ENCODE measurements around the gene RHBDL1.

RHBDL1 gene

DNA sequence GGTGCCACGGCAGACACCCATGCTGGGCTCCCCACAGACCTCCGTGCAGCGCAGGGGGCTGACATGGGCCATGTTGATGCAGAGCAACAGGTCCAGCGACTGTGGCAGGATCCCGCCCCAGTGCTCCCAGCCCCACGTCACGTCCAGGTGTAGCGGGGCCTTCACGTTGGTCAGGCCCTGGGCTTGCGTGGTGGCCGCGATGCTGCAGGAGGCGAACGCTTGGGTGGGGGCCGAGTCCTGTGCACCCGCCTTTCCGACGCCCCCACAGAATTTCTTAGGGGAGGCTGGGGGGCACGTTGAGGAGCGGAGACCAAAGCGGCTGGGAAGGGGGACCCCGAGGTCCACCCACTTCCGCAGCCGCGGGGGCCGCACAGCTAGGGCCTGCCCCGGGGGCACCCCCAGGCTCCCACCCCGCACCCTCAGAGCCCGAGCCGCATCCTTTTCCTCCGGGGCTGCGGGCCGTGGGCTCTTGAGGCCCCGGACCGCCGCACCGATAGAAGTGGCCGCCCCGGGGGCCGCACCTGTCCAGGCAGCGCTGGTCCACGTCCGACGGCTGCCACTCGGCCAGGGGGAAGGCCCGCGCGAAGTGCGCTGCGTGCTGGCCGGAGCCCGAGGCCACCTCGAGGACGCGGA, 39.8 kb upstream of the RHBDL1 start:
- H3K27ac ChIP-seq (ENCODE audit: extremely low read depth, low read depth, low read length), result peak overlapping the region; percentile 82; the same call in 1 of the 2 replicates
- CTCF ChIA-PET, result interaction anchor here (1.5 kb wide), 2 partner anchors 35 to 45 kb away, joined by 5 to 6 read pairs; no protein-coding TSS in a partner anchor
- TF ChIP-seq, protein P1, sequence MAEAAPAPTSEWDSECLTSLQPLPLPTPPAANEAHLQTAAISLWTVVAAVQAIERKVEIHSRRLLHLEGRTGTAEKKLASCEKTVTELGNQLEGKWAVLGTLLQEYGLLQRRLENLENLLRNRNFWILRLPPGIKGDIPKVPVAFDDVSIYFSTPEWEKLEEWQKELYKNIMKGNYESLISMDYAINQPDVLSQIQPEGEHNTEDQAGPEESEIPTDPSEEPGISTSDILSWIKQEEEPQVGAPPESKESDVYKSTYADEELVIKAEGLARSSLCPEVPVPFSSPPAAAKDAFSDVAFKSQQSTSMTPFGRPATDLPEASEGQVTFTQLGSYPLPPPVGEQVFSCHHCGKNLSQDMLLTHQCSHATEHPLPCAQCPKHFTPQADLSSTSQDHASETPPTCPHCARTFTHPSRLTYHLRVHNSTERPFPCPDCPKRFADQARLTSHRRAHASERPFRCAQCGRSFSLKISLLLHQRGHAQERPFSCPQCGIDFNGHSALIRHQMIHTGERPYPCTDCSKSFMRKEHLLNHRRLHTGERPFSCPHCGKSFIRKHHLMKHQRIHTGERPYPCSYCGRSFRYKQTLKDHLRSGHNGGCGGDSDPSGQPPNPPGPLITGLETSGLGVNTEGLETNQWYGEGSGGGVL (tag by site-specific recombination; IDR thresholded peaks at IDR 0.05), result no peak
- TF ChIP-seq ZNF776 (tag by site-specific recombination; IDR thresholded peaks at IDR 0.05; ENCODE audit: borderline replicate concordance) (no peak), ZNF16 (tag by site-specific recombination; IDR thresholded peaks at IDR 0.05; ENCODE audit: low read depth) (no peak), HOXC10 (CRISPR knock-in tag; IDR thresholded peaks at IDR 0.05) (no peak), ZSCAN16 (tag by site-specific recombination; IDR thresholded peaks at IDR 0.05) (no peak), ZNF214 (tag by site-specific recombination; IDR thresholded peaks at IDR 0.05; ENCODE audit: borderline replicate concordance) (no peak), ZNF302 (tag by site-specific recombination; IDR thresholded peaks at IDR 0.05; ENCODE audit: low read depth) (no peak), ZNF146 (tag by site-specific recombination; IDR thresholded peaks at IDR 0.05) (no peak), ZNF112 (tag by site-specific recombination; IDR thresholded peaks at IDR 0.05) (no peak), YY1 (tag by site-specific recombination; IDR thresholded peaks at IDR 0.05) (no peak), ZNF610 (tag by site-specific recombination; IDR thresholded peaks at IDR 0.05; ENCODE audit: borderline replicate concordance) (no peak), ZNF24 (tag by site-specific recombination; IDR thresholded peaks at IDR 0.05) (no peak), SALL2 (tag by site-specific recombination; IDR thresholded peaks at IDR 0.05; ENCODE audit: borderline replicate concordance) (no peak), ZNF664 (tag by site-specific recombination; IDR thresholded peaks at IDR 0.05) (no peak), ZNF561 (tag by site-specific recombination; IDR thresholded peaks at IDR 0.05; ENCODE audit: borderline replicate concordance) (peak; percentile 57; the same call in 1 of the 2 replicates), ZNF292 (tag by site-specific recombination; IDR thresholded peaks at IDR 0.05; ENCODE audit: borderline replicate concordance, low read depth) (no peak)
- TF ChIP-seq, protein P2, sequence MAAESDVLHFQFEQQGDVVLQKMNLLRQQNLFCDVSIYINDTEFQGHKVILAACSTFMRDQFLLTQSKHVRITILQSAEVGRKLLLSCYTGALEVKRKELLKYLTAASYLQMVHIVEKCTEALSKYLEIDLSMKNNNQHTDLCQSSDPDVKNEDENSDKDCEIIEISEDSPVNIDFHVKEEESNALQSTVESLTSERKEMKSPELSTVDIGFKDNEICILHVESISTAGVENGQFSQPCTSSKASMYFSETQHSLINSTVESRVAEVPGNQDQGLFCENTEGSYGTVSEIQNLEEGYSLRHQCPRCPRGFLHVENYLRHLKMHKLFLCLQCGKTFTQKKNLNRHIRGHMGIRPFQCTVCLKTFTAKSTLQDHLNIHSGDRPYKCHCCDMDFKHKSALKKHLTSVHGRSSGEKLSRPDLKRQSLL (tag by site-specific recombination; IDR thresholded peaks at IDR 0.05), result 0 out of 2 replicates have a peak, but pooled peaks have one; percentile 6
- TF ChIP-seq, protein P3, sequence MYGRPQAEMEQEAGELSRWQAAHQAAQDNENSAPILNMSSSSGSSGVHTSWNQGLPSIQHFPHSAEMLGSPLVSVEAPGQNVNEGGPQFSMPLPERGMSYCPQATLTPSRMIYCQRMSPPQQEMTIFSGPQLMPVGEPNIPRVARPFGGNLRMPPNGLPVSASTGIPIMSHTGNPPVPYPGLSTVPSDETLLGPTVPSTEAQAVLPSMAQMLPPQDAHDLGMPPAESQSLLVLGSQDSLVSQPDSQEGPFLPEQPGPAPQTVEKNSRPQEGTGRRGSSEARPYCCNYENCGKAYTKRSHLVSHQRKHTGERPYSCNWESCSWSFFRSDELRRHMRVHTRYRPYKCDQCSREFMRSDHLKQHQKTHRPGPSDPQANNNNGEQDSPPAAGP (tag by site-specific recombination; IDR thresholded peaks at IDR 0.05), result no peak
- TF ChIP-seq, protein P4, sequence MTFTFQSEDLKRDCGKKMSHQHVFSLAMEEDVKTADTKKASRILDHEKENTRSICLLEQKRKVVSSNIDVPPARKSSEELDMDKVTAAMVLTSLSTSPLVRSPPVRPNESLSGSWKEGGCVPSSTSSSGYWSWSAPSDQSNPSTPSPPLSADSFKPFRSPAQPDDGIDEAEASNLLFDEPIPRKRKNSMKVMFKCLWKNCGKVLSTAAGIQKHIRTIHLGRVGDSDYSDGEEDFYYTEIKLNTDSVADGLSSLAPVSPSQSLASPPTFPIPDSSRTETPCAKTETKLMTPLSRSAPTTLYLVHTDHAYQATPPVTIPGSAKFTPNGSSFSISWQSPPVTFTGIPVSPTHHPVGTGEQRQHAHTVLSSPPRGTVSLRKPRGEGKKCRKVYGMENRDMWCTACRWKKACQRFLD (tag by site-specific recombination; IDR thresholded peaks at IDR 0.05), result no peak
- TF ChIP-seq, protein P5, sequence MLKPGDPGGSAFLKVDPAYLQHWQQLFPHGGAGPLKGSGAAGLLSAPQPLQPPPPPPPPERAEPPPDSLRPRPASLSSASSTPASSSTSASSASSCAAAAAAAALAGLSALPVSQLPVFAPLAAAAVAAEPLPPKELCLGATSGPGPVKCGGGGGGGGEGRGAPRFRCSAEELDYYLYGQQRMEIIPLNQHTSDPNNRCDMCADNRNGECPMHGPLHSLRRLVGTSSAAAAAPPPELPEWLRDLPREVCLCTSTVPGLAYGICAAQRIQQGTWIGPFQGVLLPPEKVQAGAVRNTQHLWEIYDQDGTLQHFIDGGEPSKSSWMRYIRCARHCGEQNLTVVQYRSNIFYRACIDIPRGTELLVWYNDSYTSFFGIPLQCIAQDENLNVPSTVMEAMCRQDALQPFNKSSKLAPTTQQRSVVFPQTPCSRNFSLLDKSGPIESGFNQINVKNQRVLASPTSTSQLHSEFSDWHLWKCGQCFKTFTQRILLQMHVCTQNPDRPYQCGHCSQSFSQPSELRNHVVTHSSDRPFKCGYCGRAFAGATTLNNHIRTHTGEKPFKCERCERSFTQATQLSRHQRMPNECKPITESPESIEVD (tag by site-specific recombination; IDR thresholded peaks at IDR 0.05), result no peak
- TF ChIP-seq, protein P6, sequence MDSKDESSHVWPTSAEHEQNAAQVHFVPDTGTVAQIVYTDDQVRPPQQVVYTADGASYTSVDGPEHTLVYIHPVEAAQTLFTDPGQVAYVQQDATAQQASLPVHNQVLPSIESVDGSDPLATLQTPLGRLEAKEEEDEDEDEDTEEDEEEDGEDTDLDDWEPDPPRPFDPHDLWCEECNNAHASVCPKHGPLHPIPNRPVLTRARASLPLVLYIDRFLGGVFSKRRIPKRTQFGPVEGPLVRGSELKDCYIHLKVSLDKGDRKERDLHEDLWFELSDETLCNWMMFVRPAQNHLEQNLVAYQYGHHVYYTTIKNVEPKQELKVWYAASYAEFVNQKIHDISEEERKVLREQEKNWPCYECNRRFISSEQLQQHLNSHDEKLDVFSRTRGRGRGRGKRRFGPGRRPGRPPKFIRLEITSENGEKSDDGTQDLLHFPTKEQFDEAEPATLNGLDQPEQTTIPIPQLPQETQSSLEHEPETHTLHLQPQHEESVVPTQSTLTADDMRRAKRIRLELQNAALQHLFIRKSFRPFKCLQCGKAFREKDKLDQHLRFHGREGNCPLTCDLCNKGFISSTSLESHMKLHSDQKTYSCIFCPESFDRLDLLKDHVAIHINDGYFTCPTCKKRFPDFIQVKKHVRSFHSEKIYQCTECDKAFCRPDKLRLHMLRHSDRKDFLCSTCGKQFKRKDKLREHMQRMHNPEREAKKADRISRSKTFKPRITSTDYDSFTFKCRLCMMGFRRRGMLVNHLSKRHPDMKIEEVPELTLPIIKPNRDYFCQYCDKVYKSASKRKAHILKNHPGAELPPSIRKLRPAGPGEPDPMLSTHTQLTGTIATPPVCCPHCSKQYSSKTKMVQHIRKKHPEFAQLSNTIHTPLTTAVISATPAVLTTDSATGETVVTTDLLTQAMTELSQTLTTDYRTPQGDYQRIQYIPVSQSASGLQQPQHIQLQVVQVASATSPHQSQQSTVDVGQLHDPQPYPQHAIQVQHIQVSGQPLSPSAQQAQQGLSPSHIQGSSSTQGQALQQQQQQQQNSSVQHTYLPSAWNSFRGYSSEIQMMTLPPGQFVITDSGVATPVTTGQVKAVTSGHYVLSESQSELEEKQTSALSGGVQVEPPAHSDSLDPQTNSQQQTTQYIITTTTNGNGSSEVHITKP (tag by site-specific recombination; IDR thresholded peaks at IDR 0.05), result no peak
- TF ChIP-seq, protein P7, sequence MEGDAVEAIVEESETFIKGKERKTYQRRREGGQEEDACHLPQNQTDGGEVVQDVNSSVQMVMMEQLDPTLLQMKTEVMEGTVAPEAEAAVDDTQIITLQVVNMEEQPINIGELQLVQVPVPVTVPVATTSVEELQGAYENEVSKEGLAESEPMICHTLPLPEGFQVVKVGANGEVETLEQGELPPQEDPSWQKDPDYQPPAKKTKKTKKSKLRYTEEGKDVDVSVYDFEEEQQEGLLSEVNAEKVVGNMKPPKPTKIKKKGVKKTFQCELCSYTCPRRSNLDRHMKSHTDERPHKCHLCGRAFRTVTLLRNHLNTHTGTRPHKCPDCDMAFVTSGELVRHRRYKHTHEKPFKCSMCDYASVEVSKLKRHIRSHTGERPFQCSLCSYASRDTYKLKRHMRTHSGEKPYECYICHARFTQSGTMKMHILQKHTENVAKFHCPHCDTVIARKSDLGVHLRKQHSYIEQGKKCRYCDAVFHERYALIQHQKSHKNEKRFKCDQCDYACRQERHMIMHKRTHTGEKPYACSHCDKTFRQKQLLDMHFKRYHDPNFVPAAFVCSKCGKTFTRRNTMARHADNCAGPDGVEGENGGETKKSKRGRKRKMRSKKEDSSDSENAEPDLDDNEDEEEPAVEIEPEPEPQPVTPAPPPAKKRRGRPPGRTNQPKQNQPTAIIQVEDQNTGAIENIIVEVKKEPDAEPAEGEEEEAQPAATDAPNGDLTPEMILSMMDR (tag by site-specific recombination; IDR thresholded peaks at IDR 0.05), result no peak; the same call in 1 of the 2 replicates

More for the DNA sequence above, 39.8 kb upstream of the RHBDL1 start:
- Histone ChIP-seq H3K4me3 (ENCODE audit: low read depth, low read length) (peak overlapping the region; percentile 87), H3K36me3 (ENCODE audit: control insufficient read depth in 2 of 2, insufficient read depth in 1 of 2, low read length in 2 of 2) (peaks cover 0 to 20% of the 10 kb centered on the region in 2 experiments; a peak in 1 of 3 replicates), H3K9me3 (ENCODE audit: control insufficient read depth, insufficient read depth, low read depth, low read length) (no peaks in the 10 kb centered on the region), H3K4me1 (ENCODE audit: control insufficient read depth, insufficient read depth, low read length) (peaks cover 4% of the 10 kb centered on the region; the same call in 1 of the 2 replicates)
- POLR2A ChIA-PET, result interaction anchor here (0.6 to 2.0 kb wide), 11 partner anchors 11 to 108 kb away, joined by 3 to 10 read pairs (median 4); partner anchors contain the start of genes CAPN15, JMJD8 and WDR90
